Fibroblast of skin of right biceps (primary cell): ENCODE measurements around the gene GLRB.
"Not testable (repeated sequence)": the region's sequence is repeated elsewhere in the genome, so short reads cannot be mapped to it uniquely, and the experiment has no call there.

Experiments
- DNase-seq: peaks from one replicate; pipeline ENCODE4 v3.0.0-alpha.2; 2013

GLRB gene

GRCh38 chr4:157075811-157076577, at the start of gene GLRB:
TSS of gene GLRB (plus strand) at chr4:157076150. CDS start at chr4:157078025, 1,875 bp downstream.
- DNase-seq = peak; percentile 34

DNA sequence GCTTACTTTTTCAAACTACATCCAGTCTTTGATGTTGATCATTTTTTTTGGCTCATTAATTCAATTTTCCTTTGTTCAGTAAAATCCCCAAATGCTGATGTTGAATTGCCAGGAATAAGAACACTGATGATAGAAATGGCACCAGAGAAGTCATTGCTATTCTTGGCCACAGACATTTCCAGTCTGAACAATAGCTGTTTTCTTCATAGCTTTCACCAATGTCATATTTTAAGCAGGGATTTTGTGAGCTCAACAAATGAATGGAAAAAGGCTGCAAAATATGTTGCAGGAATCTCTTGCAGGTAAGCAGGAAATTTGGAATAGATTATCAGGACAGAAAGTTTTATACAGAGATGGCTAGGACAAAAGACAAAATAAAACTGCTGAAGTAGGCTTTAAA, 40.5 kb upstream of the GLRB start:
- DNase-seq = no peak

DNA sequence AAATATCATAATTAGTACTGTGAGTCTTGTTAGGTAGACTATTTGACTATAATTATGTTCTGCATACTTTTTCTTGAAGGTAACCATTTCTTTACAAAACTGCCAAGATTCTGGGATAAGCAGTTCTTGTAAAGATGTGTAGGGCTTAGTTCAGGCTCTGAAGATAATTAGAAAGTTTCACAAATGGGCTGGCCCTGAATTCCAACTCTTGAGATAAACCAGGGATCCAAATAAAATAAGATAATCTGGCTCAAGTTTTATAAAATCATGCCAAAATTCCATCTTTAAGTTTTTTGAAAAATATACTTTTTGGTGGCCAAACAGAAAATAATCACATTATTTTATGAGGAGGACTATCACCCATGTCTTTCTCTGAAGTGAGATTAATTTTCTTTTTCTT, 35.5 kb upstream of the GLRB start:
- DNase-seq = no peak

DNA sequence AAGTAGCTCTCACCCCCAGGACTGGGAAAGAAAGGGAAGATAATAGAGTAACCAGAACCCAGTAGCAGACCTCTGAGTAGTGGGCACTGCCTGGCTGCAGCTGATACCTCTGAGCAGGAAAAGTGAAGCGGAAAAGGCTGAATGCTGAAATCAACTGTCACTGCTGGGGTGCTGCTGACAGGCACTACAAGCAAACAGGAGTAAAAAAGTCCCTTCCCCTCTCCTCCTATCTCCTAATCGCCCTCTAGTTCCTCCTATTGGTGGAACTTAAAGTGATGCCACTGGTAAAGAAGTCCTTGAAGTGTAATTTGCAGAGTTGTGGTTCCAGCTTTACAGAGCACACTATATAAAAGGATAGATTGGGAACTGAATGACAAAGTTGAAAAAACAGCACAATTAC, 32.8 kb upstream of the GLRB start:
- DNase-seq = peak; percentile 62

DNA sequence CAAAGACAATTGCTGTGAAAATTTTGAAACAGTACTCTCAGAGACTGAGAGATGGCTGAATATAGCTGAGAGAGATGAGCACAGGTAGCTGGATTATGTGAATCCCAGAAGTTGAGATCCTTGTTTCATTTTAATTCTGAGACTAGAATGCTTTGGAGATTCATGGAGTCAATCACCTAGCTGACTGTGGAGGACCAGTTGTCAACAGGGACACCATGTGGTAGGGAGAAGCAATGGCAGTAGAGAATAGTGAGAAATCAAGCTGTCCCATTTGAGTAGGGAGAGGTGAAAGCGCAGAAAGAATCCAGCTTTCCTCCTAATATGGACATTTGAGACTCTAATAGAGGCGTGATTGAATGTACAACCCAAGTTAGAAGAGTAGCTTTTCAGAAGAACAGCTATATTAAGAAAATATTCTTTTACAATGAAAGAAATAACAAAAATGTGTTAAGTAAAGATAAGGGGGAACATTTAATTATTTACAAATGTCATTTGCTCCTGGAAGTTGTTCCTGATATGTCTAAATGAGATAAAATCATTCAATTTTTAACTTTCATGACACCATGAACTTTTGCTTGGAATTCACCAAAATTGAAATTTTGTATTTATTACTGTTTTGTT, 30.3 kb upstream of the GLRB start:
- DNase-seq = peak; percentile 81

GRCh38 chr4:157048248-157048647, 27.7 kb upstream of the GLRB start:
- peak; percentile 39 for DNase-seq

- DNase-seq = no peak
Measured at GRCh38 chr4:157050561-157050960, 25.4 kb upstream of the GLRB start.

DNA sequence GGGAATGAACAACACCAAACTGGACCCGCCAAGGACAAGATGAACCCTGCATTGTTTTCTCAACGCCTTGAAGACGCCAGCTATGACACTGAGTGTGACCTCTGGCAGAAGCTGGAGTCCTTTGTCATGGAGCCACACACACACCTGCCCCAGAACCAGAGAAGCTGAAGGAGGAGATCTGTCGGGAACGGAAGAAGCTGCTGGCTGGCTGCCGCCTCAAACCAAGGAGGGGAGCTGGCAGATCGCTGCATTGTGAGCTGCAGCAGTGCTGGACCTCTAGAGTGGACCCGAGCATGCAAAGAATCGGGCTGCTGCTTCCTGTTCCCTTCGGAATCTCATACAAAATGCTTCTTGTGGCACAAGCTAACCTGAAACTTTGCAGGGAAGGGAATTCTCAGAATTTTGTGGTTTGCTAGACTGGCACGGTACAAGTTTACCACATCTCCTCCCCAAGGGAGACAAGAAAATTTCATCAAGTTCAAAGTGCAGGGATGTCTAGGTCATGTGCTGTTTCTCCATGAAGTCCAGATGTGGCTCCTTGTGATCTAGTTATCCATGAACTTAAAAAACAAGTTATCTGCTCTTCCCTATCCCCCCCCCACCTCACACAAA, 23.4 kb upstream of the GLRB start:
- DNase-seq = no peak

DNA sequence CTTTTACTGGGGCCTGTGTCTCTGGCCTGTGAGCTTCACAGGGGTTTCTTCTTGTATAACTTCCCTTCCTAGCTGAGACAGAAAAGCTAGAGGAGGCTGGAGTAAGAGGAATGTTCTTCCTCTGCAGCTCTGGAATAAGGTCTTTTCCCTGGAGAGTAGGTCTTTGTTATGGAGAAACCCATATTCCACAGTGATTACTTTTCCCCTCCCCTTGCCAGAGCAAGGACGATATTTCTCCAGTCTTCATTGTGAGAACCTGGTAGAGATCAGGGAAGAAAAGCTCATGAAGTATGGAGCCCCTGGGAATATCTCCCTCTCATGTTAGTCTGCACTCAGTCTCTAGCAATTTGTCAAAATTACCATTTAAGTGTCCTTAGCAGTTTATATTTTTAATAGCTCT, 18.7 kb upstream of the GLRB start:
- DNase-seq = no peak

- DNase-seq = not testable (repeated sequence)
Measured at GRCh38 chr4:157058899-157059298, 17.1 kb upstream of the GLRB start.

DNA sequence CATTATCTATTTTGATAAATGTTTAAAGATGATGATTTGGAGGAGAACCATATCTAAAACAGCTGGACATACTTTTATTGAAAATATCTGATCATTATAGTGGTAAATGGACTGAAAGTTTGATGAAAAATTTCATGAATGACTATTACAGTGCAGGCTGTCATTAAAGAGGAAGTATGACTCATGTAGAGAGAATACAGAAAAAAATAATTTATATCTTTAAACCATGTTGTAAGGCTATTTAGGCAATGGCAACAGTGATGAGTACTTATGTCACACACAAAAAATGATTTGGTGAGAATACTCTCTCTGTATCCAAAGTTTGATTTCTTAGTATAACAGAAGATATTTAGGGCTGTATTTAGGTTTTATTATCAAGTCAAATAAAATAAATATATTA, 3.9 kb upstream of the GLRB start:
- DNase-seq = peak; percentile 68

- DNase-seq = no peak
Measured at GRCh38 chr4:157075401-157075800, 549 bp upstream of the GLRB start.

- DNase-seq = no peak
Measured at GRCh38 chr4:157076578-157076947, 613 bp downstream of the GLRB start.

GRCh38 chr4:157079441-157079840, 3.5 kb downstream of the GLRB start:
- DNase-seq = no peak

DNA sequence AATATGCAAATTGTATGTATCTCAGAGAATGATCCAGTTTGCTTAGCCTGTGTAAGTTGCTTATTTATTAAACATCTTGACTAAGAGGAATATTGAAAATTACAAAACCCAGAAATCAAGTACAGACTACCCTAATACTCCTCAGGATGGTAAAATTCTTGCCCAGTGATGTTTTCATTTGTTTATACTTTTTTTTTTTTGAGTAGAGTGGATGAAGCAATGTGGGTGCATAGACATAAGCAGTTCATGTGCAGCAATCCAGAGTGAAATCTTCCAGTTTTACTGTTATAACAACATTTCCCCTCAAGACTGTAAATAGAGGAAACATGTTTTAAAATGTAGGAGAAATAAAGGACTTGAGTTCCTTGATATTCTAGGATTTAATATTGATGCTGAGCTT, 4.7 kb downstream of the GLRB start:
- no peak for DNase-seq

DNA sequence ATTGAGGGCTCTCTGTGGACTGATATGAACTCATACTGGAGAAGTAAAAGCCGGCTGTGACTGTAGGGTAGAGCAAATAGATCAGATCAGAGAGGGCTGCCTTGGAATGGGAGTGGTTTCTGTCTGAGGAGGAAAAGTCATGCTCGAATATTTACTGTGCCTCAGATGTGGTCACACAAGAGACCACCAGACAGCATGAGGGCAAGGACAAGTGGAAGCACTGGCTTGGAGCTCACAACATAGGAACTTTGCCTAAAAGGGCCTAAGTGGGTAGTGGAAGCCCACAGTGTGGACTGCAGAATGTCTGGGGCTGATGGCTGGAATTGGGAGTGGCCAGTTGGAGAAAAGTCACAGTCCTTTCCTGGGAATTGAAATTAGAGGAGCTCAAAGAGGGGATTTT, 19.8 kb downstream of the GLRB start:
- DNase-seq = no peak

DNA sequence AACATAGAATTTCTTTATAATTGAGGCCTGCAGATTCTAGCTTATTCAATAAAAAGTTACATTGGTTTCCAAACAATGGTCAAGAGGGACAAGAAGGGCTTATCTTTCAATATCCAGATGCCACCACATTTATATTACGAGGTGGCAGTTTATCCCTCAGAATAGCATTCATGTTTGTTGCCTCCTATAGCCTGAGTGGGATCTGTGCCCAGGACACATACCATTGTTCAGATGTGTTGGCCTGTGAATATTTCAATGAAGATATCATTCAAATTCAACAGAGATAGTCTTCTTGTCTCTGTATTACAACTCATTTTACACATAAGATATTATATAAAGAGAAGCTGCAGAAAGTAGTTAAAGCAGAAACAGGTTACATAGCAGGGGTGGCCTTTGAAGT, 20.5 kb downstream of the GLRB start:
- DNase-seq = peak; percentile 35

GRCh38 chr4:157099506-157099905, 23.6 kb downstream of the GLRB start:
- DNase-seq = no peak

GRCh38 chr4:157104541-157104940, 28.6 kb downstream of the GLRB start:
- DNase-seq = no peak

DNA sequence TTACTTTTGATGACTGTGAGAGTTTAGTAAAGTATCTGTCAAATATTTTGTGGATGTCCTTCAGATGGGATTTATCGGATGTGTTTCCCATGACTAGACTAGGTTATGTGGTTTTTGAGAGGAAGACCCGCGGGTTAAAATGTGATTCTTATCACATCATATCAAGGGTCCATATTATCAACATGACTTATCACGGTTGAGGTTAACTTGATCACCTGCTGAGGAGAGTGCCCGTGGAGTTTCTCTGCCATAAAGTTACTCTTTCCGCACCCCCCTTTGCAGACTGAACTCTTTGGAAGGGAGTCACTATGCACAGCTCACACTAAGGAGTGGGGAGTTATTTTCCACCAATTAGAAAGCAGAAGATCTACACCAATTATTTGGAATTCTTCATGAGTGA, 38.7 kb downstream of the GLRB start:
- DNase-seq = no peak

DNA sequence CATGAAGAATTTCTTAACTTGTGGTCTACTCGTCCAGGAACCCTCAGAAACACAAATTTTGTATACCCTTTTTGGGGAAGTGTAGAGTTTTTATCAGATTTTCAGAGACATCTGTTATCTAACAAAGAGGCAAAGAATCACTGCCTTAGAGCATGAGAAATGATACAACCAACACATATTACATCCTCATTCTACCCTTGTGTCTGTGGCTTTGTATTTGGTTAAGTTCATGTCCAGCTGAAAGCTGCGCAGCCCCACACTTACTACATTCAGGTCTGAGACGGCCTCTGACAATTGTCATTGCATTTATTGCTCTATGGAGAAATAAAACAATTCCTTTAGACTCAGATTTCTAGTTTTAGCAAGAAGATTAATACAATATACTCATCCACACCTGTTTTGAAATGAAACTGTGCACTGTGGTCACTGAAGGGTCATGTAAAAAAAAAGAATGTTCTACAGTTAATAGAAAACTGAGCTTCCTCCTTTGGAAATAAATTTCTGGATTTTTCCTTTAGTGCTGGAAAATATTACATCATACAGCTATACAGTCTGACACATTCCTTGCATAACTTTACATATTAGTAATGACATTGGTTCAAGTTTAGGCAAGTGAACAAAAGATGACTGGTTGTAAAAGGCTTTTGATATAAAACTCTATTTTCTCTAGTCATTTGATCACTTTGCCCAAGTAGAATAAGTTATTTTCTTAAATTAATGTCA, 39.8 kb downstream of the GLRB start:
- DNase-seq = peak; percentile 84

DNA sequence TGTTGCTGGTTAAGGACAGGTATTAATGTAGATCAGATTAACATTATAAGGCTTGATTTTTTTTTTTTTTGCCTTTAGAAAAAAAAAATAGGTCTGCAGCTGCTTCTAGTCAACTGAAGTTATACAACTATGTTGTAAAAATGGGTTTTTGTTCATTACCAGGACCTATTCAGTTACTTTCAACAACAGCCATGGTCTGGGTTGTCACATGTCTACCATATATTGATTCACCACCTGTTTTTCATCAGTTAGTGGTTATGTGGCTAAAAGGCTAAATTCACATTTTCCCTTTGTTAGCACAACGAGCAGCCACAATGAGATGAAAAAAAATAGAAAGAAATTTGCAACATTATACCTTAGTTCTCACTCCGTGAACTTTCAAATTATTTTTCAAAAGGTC, 45.5 kb downstream of the GLRB start:
- DNase-seq = peak; percentile 59

DNA sequence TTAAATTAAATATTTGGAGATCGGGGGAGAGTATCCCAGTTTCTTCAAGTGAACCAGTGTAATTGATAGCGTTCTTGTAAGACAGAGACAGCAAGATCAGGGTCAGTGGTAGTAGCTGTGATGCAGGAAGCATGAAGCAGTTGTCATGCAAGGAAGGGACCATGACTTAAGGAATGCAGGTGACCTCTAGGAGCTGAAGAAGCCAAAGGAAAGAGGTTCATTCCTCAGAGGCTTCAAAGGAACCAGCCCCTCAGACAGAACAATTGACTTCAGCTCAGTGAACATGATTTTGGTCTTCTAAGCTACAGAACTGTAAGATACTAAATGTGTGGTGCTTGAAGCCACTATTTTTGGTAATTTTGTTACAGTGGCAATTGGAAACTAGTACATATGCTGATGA, 51.6 kb downstream of the GLRB start:
- DNase-seq = no peak

- DNase-seq = peak; percentile 55
Measured at GRCh38 chr4:157128395-157128794, 52.4 kb downstream of the GLRB start.
